HepG2 (cell line): ENCODE measurements around the gene CST11. TPM values are rescaled to one million over a fixed set of nuclear protein-coding genes. Genes with fewer than 3 reads are reported as not detected.
A peak's percentile ranks its signal among the peaks of the same experiment; 100 is the strongest.

Experiments used
- ATAC-seq: fragments of 200-7000 bp; cut with Tn5 transposase; 3 replicates; pipeline ENCODE4 v1.9.1; 2020; ENCODE audit warnings: mild to moderate bottlenecking, moderate library complexity
- BruUV-seq: library from RNA; stranded (reverse); fragments of 400-500 nt; replicated peaks from 2 replicates; lab custom pipeline; 2021; lab: Mats Ljungman, UMichigan
- CTCF ChIA-PET: fragments of 300-600 bp; formaldehyde crosslinking; extraction: SDS; loops from one replicate; lab custom pipeline; 2021; ENCODE audit warnings: low total read pairs, inconsistent platforms, low intra/inter-chr PET ratio; lab: Yijun Ruan, JAX
- POLR2A ChIA-PET: fragments of 350-600 bp; sonication (Branson Sonifier 250); formaldehyde crosslinking; loops from one replicate; lab custom pipeline; 2020; ENCODE audit warnings: antibody characterized with exemption, inconsistent platforms; lab: Yijun Ruan, JAX
- DNase-seq: peaks from one replicate; pipeline ENCODE4 v3.0.0-alpha.2; 2015; ENCODE audit warnings: low spot score
- FAIRE-seq: peaks from 3 replicates; lab custom pipeline; 2011; peaks lifted over from hg19 to GRCh38; lab: Jason Lieb, UNC
- H2AFZ ChIP-seq: one replicate; pipeline ENCODE4 v1.6.1; 2011; ENCODE audit warnings: low read length, inconsistent platforms
- H3K27ac ChIP-seq: fragments of 300-600 bp; 3 replicates; pipeline ENCODE4 v1.8.0; 2011; ENCODE audit warnings: mixed run types, mild to moderate bottlenecking, mixed read lengths, low read length, inconsistent platforms; ENCODE audit not compliant: insufficient read depth; ENCODE audit errors: extremely low read length
- H3K27me3 ChIP-seq, 2 experiments: fragments of 200-600 bp in 1 of 2; 2 replicates in 1 of 2; 3 replicates in 1 of 2; pipeline versions ENCODE4 v1.6.0 to v1.8.0; 2011; ENCODE audit warnings: low read length in 2 of 2, mild to moderate bottlenecking in 2 of 2, moderate library complexity in 2 of 2, inconsistent platforms in 1 of 2; ENCODE audit not compliant: insufficient read depth in 2 of 2, control insufficient read depth in 1 of 2
- H3K36me3 ChIP-seq, 2 experiments: fragments of 200-600 bp in 1 of 2; replicated peaks in 1 of 2; 2 replicates in 1 of 2; 3 replicates in 1 of 2; pipeline versions ENCODE4 v1.5.1 to v1.8.0; 2011; ENCODE audit warnings: low read length in 2 of 2, inconsistent platforms in 1 of 2; ENCODE audit not compliant: insufficient read depth in 2 of 2, control insufficient read depth in 1 of 2
- H3K4me1 ChIP-seq: 2 replicates; pipeline ENCODE4 v1.5.1; 2012; ENCODE audit warnings: low read length, inconsistent platforms; ENCODE audit not compliant: insufficient read depth
- H3K4me2 ChIP-seq: 2 replicates; pipeline ENCODE4 v1.6.0; 2011; ENCODE audit warnings: low read depth, low read length, inconsistent platforms
- H3K4me3 ChIP-seq, 3 experiments: fragments of 200-600 bp in 1 of 3; sonication (generic), shearing (Covaris generic) in 1 of 3; replicated peaks in 1 of 3; 2 replicates each; pipeline ENCODE4 v1.5.1; 2011 to 2016; ENCODE audit warnings: low read length in 3 of 3, inconsistent platforms in 2 of 3, low read depth in 2 of 3, mild to moderate bottlenecking in 2 of 3, control low read depth in 1 of 3, mixed read lengths in 1 of 3; ENCODE audit not compliant: insufficient read depth in 1 of 3
- H3K79me2 ChIP-seq: one replicate; pipeline ENCODE4 v1.6.1; 2011; ENCODE audit warnings: low read length, inconsistent platforms; ENCODE audit not compliant: insufficient read depth
- H3K9ac ChIP-seq: 2 replicates; pipeline ENCODE4 v1.6.0; 2011; ENCODE audit warnings: mild to moderate bottlenecking, low read depth, low read length, inconsistent platforms; ENCODE audit not compliant: insufficient read depth
- H3K9me3 ChIP-seq: 2 replicates; pipeline ENCODE4 v1.5.1; 2012; ENCODE audit warnings: mild to moderate bottlenecking, low read length
- H4K20me1 ChIP-seq: 2 replicates; pipeline ENCODE4 v1.6.0; 2011; ENCODE audit warnings: inconsistent platforms, mild to moderate bottlenecking, low read length, moderate library complexity; ENCODE audit not compliant: insufficient read depth
- ZNF501 ChIP-seq: sonication (generic); formaldehyde crosslinking; IDR thresholded peaks from 2 replicates; pipeline ENCODE4 v1.5.1; 2020; ENCODE audit warnings: mild to moderate bottlenecking, moderate library complexity, missing genetic modification reagents
- ZNF556 ChIP-seq: sonication (generic); formaldehyde crosslinking; IDR thresholded peaks from 2 replicates; pipeline ENCODE4 v1.4.0; 2020; ENCODE audit warnings: mild to moderate bottlenecking, missing genetic modification reagents, borderline replicate concordance
- ZNF614 ChIP-seq: IDR thresholded peaks from 2 replicates; pipeline ENCODE4 v1.6.1; 2018; ENCODE audit warnings: missing biosample characterization, missing genetic modification reagents, inconsistent platforms, borderline replicate concordance
- ZNF629 ChIP-seq: sonication (generic); formaldehyde crosslinking; conservative IDR thresholded peaks from 2 replicates; pipeline ENCODE4 v1.5.0; 2020; ENCODE audit warnings: missing genetic modification reagents
- ZNF777 ChIP-seq: sonication (generic); formaldehyde crosslinking; IDR thresholded peaks from 2 replicates; pipeline ENCODE4 v1.4.0; 2020; ENCODE audit warnings: missing genetic modification reagents
- ZSCAN25 ChIP-seq: sonication (generic); formaldehyde crosslinking; IDR thresholded peaks from 2 replicates; pipeline ENCODE4 v1.8.0; 2022; ENCODE audit warnings: mild to moderate bottlenecking, missing genetic modification reagents
- WGBS: methylation state at CpG from one replicate; pipeline ENCODE4 v1.1.6; 2017; ENCODE audit warnings: low lambda C conversion rate; 5-methylcytosine and 5-hydroxymethylcytosine counted together
- in situ Hi-C: cut with HindIII; loops from 2 replicates; pipeline ENCODE4 v1.10.0; 2017; ENCODE audit warnings: low pct_unique_long_range_greater_than_20kb; ENCODE audit not compliant: extremely low pct_ligation_motif_present
- intact Hi-C: fragments of 100-400 bp; cut with micrococcal nuclease; formaldehyde crosslinking; loops from one replicate; pipeline ENCODE4 v1.10.0; 2022; ENCODE audit not compliant: unreplicated experiment
- polyA plus RNA-seq, 8 experiments: library from polyadenylated mRNA; depleted of rRNA in 3 of 8; stranded (reverse) in 7 of 8; unstranded in 1 of 8; fragments of >200 nt; fragmentation: Illumina TruSeq in 4 of 8; extraction: Trizol in 4 of 8; gene quantifications; 2 replicates each; pipeline versions ENCODE4 v1.2.1 to v1.2.3, GENCODE V29; 2011 to 2016; ENCODE audit warnings: low read depth in 4 of 8, missing spikeins in 1 of 8, mixed read lengths in 1 of 8; ENCODE audit not compliant: insufficient read depth in 1 of 8
- total RNA-seq, 5 experiments: library from RNA; depleted of rRNA; stranded (reverse); fragments of >200 nt; fragmentation: Illumina TruSeq; extraction: Trizol; gene quantifications; 2 replicates each; pipeline ENCODE4 v1.2.3, GENCODE V29; 2016; ENCODE audit warnings: low read depth in 1 of 5
- TF ChIP-seq, protein P1 (sequence below): sonication (generic); formaldehyde crosslinking; IDR thresholded peaks from 2 replicates; pipeline ENCODE4 v1.4.0; 2020; ENCODE audit warnings: missing genetic modification reagents
- TF ChIP-seq, protein P2 (sequence below): sonication (generic); formaldehyde crosslinking; IDR thresholded peaks from 2 replicates; pipeline ENCODE4 v1.9.0; 2021; ENCODE audit warnings: missing genetic modification reagents, borderline replicate concordance

CST11 gene
- total and polyA plus RNA-seq, 2 of the 13 experiments (the other 11 are each of a cell fraction or from before 2014, with no cell fraction given) = not detected

DNA sequence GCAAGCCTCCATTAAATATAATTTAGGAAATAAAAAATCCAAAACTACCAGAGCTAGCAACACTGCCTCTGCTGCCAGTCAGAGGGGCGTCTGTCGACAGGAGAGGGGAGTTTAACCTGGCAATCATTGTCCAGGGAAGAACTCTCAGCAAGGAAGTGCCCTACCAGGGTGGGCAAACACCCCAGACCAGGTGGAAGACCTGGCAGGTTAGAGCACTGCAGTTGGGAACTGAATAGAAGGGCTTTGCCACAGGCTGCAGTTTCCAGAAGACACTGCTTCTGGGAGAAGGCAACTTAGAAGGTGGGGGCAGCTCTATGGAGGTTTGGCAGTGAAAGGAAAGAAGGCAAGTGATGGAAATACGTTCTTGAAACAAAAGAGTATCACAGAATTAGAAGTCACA, 42.9 kb downstream of the CST11 start:
- DNase-seq (no peak), FAIRE-seq (no peak), ATAC-seq (no peak)
- Histone ChIP-seq H3K9ac (no peak overlapping the region), H3K27ac (no peak overlapping the region), H3K9me3 (no peaks in the 10 kb centered on the region), H2AFZ (no peak overlapping the region), H3K27me3 (no peaks in the 10 kb centered on the region), H3K4me2 (no peak overlapping the region), H3K4me3 (no peak overlapping the region), H3K4me1 (peaks cover 64% of the 10 kb centered on the region), H3K36me3 (peaks cover 0 to 4% of the 10 kb centered on the region in 2 experiments; a peak in 2 of 5 replicates), H3K79me2 (peaks cover 99% of the 10 kb centered on the region), H4K20me1 (peaks cover 49% of the 10 kb centered on the region)
- no peak for TF ChIP-seq ZNF556 (CRISPR knock-in tag)
- TF ChIP-seq, protein P1, sequence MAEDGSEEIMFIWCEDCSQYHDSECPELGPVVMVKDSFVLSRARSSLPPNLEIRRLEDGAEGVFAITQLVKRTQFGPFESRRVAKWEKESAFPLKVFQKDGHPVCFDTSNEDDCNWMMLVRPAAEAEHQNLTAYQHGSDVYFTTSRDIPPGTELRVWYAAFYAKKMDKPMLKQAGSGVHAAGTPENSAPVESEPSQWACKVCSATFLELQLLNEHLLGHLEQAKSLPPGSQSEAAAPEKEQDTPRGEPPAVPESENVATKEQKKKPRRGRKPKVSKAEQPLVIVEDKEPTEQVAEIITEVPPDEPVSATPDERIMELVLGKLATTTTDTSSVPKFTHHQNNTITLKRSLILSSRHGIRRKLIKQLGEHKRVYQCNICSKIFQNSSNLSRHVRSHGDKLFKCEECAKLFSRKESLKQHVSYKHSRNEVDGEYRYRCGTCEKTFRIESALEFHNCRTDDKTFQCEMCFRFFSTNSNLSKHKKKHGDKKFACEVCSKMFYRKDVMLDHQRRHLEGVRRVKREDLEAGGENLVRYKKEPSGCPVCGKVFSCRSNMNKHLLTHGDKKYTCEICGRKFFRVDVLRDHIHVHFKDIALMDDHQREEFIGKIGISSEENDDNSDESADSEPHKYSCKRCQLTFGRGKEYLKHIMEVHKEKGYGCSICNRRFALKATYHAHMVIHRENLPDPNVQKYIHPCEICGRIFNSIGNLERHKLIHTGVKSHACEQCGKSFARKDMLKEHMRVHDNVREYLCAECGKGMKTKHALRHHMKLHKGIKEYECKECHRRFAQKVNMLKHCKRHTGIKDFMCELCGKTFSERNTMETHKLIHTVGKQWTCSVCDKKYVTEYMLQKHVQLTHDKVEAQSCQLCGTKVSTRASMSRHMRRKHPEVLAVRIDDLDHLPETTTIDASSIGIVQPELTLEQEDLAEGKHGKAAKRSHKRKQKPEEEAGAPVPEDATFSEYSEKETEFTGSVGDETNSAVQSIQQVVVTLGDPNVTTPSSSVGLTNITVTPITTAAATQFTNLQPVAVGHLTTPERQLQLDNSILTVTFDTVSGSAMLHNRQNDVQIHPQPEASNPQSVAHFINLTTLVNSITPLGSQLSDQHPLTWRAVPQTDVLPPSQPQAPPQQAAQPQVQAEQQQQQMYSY (CRISPR knock-in tag) = no peak
- no peak for TF ChIP-seq ZNF777 (CRISPR knock-in tag)
- no peak for TF ChIP-seq ZSCAN25 (CRISPR knock-in tag)
- TF ChIP-seq ZNF501 = no peak
- no peak for TF ChIP-seq ZNF629
- TF ChIP-seq, protein P2, sequence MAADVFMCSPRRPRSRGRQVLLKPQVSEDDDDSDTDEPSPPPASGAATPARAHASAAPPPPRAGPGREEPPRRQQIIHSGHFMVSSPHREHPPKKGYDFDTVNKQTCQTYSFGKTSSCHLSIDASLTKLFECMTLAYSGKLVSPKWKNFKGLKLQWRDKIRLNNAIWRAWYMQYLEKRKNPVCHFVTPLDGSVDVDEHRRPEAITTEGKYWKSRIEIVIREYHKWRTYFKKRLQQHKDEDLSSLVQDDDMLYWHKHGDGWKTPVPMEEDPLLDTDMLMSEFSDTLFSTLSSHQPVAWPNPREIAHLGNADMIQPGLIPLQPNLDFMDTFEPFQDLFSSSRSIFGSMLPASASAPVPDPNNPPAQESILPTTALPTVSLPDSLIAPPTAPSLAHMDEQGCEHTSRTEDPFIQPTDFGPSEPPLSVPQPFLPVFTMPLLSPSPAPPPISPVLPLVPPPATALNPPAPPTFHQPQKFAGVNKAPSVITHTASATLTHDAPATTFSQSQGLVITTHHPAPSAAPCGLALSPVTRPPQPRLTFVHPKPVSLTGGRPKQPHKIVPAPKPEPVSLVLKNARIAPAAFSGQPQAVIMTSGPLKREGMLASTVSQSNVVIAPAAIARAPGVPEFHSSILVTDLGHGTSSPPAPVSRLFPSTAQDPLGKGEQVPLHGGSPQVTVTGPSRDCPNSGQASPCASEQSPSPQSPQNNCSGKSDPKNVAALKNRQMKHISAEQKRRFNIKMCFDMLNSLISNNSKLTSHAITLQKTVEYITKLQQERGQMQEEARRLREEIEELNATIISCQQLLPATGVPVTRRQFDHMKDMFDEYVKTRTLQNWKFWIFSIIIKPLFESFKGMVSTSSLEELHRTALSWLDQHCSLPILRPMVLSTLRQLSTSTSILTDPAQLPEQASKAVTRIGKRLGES (CRISPR knock-in tag) = no peak
- 0 out of 2 replicates have a peak, but pooled peaks have one; percentile 34 for TF ChIP-seq ZNF614 (CRISPR knock-in tag)
- intact Hi-C loops (no loop called here), in situ Hi-C loops (no loop called here)
- ChIA-PET POLR2A (interaction anchor here (1.0 to 1.3 kb wide), 2 partner anchors 12 to 49 kb away, joined by 3 to 6 read pairs; partner anchors contain the start of gene NAPB), CTCF (no interaction called here)
- BruUV-seq = no TSS peak
- 92% methylated on average over 3 of the region's 3 CpGs for WGBS
